Activated CD4-positive, alpha-beta T cell treated with anti-CD3 and anti-CD28 coated beads, Interleukin-2, amount 10 ng/mL, durations not matched to agents 7 days and 5 days (primary cell): Measurements from ENCODE around the gene RHBDD1. TPM values are rescaled to one million over a fixed set of nuclear protein-coding genes. Genes with fewer than 3 reads are reported as not detected.
"Not testable (repeated sequence)": the region's sequence is repeated elsewhere in the genome, so short reads cannot be mapped to it uniquely, and the experiment has no call there.

ENCODE experiments used
- CTCF ChIA-PET: fragments of 350-600 bp; sonication (Branson Sonifier 250); formaldehyde crosslinking; loops from one replicate; lab custom pipeline; 2021; ENCODE audit warnings: antibody characterized with exemption; lab: Charles Lee
- POLR2A ChIA-PET: fragments of 350-600 bp; sonication (Branson Sonifier 250); formaldehyde crosslinking; loops from one replicate; lab custom pipeline; 2021; ENCODE audit warnings: antibody characterized with exemption; lab: Charles Lee
- DNase-seq: peaks from one replicate; pipeline ENCODE4 v3.0.0-alpha.2; 2020
- H3K27ac Mint-ChIP-seq: one replicate; pipeline ENCODE4 v1.8.0; 2021; ENCODE audit warnings: mild to moderate bottlenecking, moderate library complexity, mixed read lengths
- H3K27me3 Mint-ChIP-seq: one replicate; pipeline ENCODE4 v1.8.0; 2021; ENCODE audit warnings: mixed read lengths
- H3K36me3 Mint-ChIP-seq: one replicate; pipeline ENCODE4 v1.8.0; 2021; ENCODE audit warnings: low read depth, mixed read lengths
- H3K4me1 Mint-ChIP-seq: one replicate; pipeline ENCODE4 v1.8.0; 2021; ENCODE audit warnings: mixed read lengths
- H3K4me3 Mint-ChIP-seq: one replicate; pipeline ENCODE4 v1.8.0; 2021; ENCODE audit warnings: mild to moderate bottlenecking, moderate library complexity, mixed read lengths
- H3K9me3 Mint-ChIP-seq: one replicate; pipeline ENCODE4 v1.8.0; 2021; ENCODE audit warnings: mixed read lengths
- total RNA-seq, 2 experiments: library from RNA; stranded (reverse); gene quantifications; one replicate each; pipeline ENCODE4 v1.2.3, GENCODE V29; 2021

The RHBDD1 gene
- total RNA-seq, 2 experiments from 2014 or later = 35.5 to 45.9 TPM

DNA sequence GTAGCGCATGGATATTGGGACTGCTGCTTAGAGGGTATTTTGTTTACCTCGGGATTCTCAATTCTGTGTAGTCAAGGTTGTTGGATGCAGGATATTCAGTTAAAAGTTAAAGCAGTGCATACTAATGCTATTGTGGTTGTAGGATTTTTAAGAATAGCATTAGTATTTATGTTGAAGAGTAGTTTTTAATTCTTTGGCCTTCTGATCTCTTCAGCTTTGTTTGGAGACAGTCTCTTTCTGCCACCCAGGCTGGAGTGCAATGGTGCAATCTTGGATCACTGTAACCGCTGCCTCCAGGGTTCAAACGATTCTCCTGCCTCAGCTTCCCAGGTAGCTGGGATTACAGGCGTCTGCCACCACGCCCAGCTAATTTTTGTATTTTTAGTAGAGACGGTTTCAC, 1.5 kb downstream of the RHBDD1 start:
- ChIA-PET POLR2A (no interaction called here), CTCF (interaction anchor here (1.4 kb wide), 1 partner anchor 10 kb away, joined by 6 read pairs; no protein-coding TSS in a partner anchor)
- Mint-ChIP-seq H3K36me3 (peaks cover 47% of the 10 kb centered on the region), H3K9me3 (peaks cover 6% of the 10 kb centered on the region), H3K27me3 (no peaks in the 10 kb centered on the region), H3K4me1 (peaks cover 64% of the 10 kb centered on the region), H3K4me3 (peak overlapping the region; percentile 97), H3K27ac (peak overlapping the region; percentile 100)
- DNase-seq = no peak

DNA sequence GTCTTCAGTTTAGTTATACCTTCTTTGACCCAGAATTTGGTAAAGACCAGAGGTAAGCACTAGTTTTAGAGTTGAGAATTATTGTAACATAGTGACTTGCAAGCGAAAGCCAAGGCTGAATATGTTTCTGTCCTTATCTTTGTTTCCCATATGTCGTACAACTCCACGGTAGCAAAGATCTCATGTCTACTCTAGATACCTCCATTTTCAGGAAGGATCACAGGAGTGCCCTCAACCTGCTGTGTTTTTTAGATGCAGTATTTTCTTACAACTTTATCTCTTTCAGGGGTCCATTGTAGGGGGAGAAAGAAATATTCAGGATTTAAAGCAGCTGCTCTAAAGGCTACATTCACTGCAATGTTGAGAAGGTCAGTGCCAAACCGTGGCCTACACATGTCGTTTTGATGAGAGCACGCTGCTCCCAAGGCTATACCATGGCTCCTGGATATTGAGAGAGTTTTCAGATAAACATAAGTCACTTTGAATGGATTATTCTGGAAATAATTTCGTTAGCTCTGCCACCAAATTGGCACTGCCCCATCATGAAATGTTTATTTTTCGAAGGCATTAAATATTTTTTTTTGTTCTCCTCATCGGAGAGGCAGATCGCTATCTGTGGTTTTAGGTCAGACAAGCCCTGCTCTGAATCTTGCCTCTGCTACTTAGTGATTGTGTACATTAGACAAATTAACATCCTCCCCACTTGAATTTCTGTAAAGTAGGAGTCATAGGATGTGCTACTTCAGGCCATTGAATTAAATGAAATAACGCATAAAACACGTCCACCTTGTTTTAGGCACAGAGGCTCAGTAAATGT, 2.1 kb downstream of the RHBDD1 start:
- ChIA-PET POLR2A (no interaction called here), CTCF (interaction anchor here (1.4 kb wide), 1 partner anchor 10 kb away, joined by 6 read pairs; no protein-coding TSS in a partner anchor)
- Mint-ChIP-seq H3K4me1 (peaks cover 63% of the 10 kb centered on the region), H3K4me3 (peak overlapping the region; percentile 97), H3K9me3 (peaks cover 8% of the 10 kb centered on the region), H3K27ac (peak overlapping the region; percentile 100), H3K36me3 (peaks cover 51% of the 10 kb centered on the region), H3K27me3 (no peaks in the 10 kb centered on the region)
- no peak for DNase-seq

DNA sequence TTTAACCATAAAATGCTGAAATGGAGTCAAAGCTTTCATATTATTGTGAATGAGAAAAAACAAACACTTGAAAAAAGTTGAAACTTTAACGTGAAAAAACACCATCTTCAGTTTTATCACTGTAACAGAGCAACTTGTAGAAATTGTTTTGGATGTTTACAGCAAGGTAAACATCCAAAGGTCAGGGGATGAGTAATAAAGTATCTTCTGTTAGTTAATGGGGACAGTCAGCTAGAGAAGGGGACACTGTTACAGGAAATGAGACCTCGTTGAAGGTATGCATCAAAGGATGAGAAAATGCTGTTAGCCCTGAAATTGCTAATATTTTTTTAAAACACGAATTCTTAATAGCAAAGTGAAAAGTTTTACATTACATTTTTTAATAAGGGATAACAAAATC, 2.9 kb downstream of the RHBDD1 start:
- H3K9me3 Mint-ChIP-seq = peaks cover 8% of the 10 kb centered on the region
- H3K4me1 Mint-ChIP-seq = peaks cover 63% of the 10 kb centered on the region
- H3K27me3 Mint-ChIP-seq = no peaks in the 10 kb centered on the region
- ChIA-PET CTCF (no interaction called here), POLR2A (no interaction called here)
- no peak for DNase-seq
- H3K4me3 Mint-ChIP-seq = peak overlapping the region; percentile 43
- H3K36me3 Mint-ChIP-seq = peaks cover 58% of the 10 kb centered on the region
- H3K27ac Mint-ChIP-seq = peak overlapping the region; percentile 100

DNA sequence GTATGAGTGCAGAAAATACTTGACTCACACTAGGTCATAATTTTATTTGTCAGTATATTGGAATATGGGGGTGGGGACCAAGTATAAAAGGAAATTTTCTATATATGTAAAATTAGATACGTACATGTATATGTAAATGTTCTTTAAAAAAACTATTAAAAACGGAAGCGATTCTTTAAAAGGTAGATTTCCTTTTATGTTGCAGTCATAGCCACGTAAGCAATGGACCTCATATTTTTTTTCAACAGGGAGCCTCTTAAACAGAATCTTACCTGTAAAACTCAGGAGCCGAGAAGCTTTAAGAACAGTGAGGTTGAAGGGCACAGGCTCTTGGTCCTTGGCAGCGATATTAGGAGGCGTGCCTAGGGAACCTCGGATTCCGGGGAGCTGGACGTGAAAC, 3.3 kb downstream of the RHBDD1 start:
- Mint-ChIP-seq H3K4me1 (peaks cover 59% of the 10 kb centered on the region), H3K4me3 (peak overlapping the region; percentile 43), H3K36me3 (peaks cover 62% of the 10 kb centered on the region), H3K27ac (peak overlapping the region; percentile 100), H3K27me3 (no peaks in the 10 kb centered on the region), H3K9me3 (peaks cover 8% of the 10 kb centered on the region)
- CTCF ChIA-PET = no interaction called here
- POLR2A ChIA-PET = no interaction called here
- DNase-seq = no peak

DNA sequence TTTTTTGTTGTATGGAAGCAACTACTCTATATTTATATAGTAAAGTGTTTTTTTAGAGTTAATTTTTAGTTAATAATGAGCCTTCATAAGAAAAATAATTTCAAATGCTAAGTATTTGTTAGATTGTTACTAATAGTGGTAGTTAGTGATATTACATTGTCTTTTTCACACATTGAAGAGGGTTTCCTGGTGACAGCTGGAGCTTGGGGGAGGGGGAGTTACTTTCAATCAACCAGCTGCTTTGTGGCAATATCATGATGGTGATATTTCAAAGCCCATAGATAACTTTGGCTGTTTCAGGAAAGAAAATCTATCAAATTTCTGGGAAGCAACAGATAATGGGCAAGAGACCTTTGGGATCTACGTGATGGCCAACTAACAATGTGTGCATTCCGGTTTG, 4.1 kb downstream of the RHBDD1 start:
- CTCF ChIA-PET = interaction anchor here (0.6 to 1.1 kb wide), 2 partner anchors 68 to 483 kb away, joined by 4 read pairs; no protein-coding TSS in a partner anchor
- Mint-ChIP-seq H3K9me3 (peaks cover 8% of the 10 kb centered on the region), H3K36me3 (peaks cover 64% of the 10 kb centered on the region), H3K4me1 (peaks cover 59% of the 10 kb centered on the region), H3K27ac (no peak overlapping the region), H3K4me3 (no peak overlapping the region), H3K27me3 (no peaks in the 10 kb centered on the region)
- POLR2A ChIA-PET = no interaction called here
- DNase-seq = no peak

DNA sequence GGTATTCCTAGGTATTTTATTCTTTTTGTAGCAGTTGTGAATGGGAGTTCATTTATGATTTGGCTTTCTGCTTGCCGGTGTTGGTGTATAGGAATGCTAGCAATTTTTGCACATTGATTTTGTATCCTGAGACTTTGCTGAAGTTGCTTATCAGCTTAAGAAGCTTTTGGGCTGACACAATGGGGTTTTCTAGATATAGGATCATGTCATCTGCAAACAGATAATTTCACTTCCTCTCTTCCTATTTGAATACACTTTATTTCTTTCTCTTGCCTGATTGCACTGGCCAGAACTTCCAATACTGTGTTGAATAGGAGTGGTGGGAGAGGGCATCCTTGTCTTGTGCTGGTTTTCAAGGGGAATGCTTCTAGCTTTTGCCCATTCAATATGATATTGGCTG, 7.1 kb downstream of the RHBDD1 start:
- POLR2A ChIA-PET, H3K27me3 Mint-ChIP-seq, H3K9me3 Mint-ChIP-seq, H3K27ac Mint-ChIP-seq, CTCF ChIA-PET, DNase-seq, H3K4me3 Mint-ChIP-seq: not testable (repeated sequence)
- Mint-ChIP-seq H3K36me3 (peaks cover 59% of the 10 kb centered on the region), H3K4me1 (peaks cover 47% of the 10 kb centered on the region)

DNA sequence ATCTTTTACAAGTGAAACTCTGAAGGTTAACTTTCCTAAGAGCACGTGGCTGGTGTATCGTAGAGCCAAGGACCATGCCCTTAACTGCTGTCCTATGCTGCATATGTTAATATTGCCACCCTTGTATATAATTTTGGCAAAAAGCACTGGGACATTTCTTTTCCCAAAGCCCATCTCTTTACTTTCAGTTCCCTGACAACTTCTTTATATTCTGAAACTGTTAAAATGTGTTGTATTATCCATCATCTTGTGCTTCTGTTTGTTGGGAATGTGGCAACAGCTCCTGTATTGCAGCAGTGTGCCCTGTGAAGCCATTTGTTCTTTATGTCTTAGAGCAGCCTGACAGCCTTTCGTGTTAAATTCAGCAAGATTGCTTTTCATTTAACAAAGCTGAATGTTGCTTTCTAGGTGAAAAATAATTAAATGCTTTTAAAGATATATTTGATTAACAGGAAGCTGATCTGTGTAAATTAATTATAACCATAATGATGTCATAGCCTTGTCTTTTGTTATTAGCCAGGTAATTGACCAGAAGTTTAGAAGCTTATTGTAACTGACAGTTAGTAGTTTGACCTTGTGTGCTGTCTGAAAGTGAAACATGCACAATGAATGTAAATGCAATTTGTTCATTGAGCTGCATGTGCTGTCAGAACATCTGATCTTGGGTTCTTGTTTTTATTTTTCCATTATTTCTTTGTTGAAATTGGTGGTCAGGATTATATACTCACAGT, 9.7 kb downstream of the RHBDD1 start:
- Mint-ChIP-seq H3K9me3 (peaks cover 8% of the 10 kb centered on the region), H3K27ac (no peak overlapping the region), H3K4me1 (peaks cover 26% of the 10 kb centered on the region), H3K36me3 (peaks cover 38% of the 10 kb centered on the region), H3K4me3 (no peak overlapping the region), H3K27me3 (no peaks in the 10 kb centered on the region)
- ChIA-PET CTCF (interaction anchor here (0.8 kb wide), 1 partner anchor 8 kb away, joined by 3 read pairs; no protein-coding TSS in a partner anchor), POLR2A (no interaction called here)
- no peak for DNase-seq

DNA sequence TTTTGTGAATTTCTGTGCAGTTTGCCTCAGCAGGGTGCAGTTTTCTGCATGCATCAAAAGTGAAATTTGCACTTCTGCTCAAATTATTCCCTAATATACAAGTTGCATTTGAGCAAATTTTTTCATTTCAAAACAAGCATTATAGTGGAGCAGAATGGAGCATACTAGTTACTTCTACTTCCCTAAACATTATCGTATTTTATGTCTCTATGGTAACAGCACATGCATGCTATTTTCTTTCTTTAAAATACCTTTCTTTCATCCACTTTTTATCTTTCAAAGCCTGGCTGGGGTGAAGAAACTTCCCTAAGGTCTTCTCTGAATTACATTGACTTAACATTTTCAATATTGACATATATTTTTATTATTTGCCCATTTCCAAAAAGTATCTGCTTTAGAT, 11.2 kb downstream of the RHBDD1 start:
- no peak for DNase-seq
- Mint-ChIP-seq H3K27ac (no peak overlapping the region), H3K4me1 (peaks cover 17% of the 10 kb centered on the region), H3K36me3 (peaks cover 28% of the 10 kb centered on the region), H3K27me3 (no peaks in the 10 kb centered on the region), H3K9me3 (peaks cover 5% of the 10 kb centered on the region), H3K4me3 (no peak overlapping the region)
- POLR2A ChIA-PET = no interaction called here
- CTCF ChIA-PET = interaction anchor here (1.0 kb wide), 1 partner anchor 9 kb away, joined by 6 read pairs; no protein-coding TSS in a partner anchor

DNA sequence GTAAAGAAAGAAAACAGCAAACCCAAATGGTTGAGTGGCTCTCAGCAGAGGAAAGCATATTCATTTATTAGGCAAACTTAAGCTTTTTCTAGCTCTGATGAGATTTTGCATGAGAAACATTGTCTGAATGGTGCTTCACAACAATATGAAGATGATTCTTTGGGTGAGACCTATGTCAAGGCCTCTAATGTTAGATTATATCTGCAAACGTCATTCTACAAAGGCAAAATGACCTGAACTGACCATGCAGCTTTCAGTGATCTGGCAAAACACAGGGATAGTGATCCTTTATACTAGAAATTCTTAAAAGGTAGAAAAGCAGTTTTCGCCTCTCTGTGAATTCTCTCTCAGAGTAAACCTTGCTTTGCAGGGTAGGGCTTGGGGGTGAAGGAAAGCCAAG, 11.7 kb downstream of the RHBDD1 start:
- H3K4me3 Mint-ChIP-seq = no peak overlapping the region
- H3K9me3 Mint-ChIP-seq = peaks cover under 1% of the 10 kb centered on the region
- no peaks in the 10 kb centered on the region for H3K27me3 Mint-ChIP-seq
- no peak overlapping the region for H3K27ac Mint-ChIP-seq
- no peak for DNase-seq
- ChIA-PET POLR2A (no interaction called here), CTCF (interaction anchor here (1.0 kb wide), 1 partner anchor 10 kb away, joined by 6 read pairs; no protein-coding TSS in a partner anchor)
- peaks cover 23% of the 10 kb centered on the region for H3K36me3 Mint-ChIP-seq
- H3K4me1 Mint-ChIP-seq = peaks cover 16% of the 10 kb centered on the region

DNA sequence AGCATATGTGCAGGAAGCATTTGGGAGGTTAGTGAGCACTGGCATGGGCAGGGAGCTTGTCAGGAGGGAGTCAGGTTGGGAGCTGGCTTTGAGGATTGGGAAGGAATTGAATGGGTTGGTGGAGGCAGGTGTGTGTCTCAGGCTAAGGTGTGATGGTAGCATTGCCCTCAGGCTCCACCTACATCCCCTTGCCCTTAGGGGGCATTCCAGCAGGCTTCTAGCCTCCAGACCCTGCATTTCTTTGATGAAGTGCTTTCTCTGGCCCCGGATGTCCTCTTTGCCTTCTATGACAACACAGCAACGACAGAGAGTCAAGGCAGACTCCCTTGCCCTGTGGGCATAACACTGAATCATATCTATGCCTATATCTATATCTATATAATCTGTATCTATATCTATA, 13.5 kb downstream of the RHBDD1 start:
- ChIA-PET POLR2A (no interaction called here), CTCF (no interaction called here)
- Mint-ChIP-seq H3K4me3 (no peak overlapping the region), H3K27ac (no peak overlapping the region), H3K36me3 (peaks cover 5% of the 10 kb centered on the region), H3K27me3 (no peaks in the 10 kb centered on the region), H3K9me3 (no peaks in the 10 kb centered on the region), H3K4me1 (peaks cover 6% of the 10 kb centered on the region)
- DNase-seq = no peak

DNA sequence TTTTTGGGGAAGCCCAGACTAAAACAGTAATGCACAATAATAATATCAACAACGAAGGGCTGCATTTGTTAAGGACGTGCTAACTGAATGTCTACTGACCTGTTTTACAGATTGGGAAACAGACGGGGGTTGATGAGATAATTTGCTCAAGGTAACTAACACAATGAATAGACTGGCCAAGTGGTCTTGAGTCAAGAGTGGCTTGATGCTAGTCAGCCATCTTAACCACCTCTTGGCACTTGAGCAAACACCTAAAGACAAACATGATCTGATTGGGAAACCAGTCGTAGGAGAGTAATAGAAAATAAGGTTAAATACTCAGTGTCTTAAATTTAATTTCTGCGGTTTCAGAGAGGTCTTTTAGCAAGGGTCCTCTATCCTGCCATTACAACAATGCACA, 14.2 kb downstream of the RHBDD1 start:
- Mint-ChIP-seq H3K9me3 (peaks cover 4% of the 10 kb centered on the region), H3K36me3 (peaks cover 2% of the 10 kb centered on the region), H3K4me1 (peaks cover 3% of the 10 kb centered on the region), H3K27ac (no peak overlapping the region), H3K27me3 (no peaks in the 10 kb centered on the region), H3K4me3 (no peak overlapping the region)
- CTCF ChIA-PET = no interaction called here
- POLR2A ChIA-PET = no interaction called here
- no peak for DNase-seq

DNA sequence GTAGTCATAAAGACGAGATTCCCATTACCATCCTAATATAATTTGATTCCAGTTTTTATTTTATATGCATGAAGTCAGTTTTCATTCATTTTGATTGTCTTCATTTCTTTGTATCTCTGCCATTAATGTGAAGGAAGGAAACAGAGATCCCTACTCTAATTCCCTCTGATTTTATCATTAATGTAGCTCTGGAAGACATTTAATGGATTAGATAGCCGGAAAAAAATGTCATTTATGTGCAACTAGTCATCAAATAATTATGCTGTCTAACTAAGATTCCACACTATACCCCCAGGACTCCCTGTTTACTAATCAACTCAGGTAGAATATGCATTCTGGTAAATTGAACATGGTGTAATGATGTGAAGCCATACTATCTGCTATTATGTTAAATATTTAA, 19.9 kb downstream of the RHBDD1 start:
- no peak overlapping the region for H3K27ac Mint-ChIP-seq
- no peaks in the 10 kb centered on the region for H3K36me3 Mint-ChIP-seq
- CTCF ChIA-PET = no interaction called here
- H3K27me3 Mint-ChIP-seq = no peaks in the 10 kb centered on the region
- POLR2A ChIA-PET = no interaction called here
- H3K4me3 Mint-ChIP-seq = no peak overlapping the region
- no peaks in the 10 kb centered on the region for H3K4me1 Mint-ChIP-seq
- DNase-seq = no peak
- H3K9me3 Mint-ChIP-seq = peaks cover 4% of the 10 kb centered on the region

DNA sequence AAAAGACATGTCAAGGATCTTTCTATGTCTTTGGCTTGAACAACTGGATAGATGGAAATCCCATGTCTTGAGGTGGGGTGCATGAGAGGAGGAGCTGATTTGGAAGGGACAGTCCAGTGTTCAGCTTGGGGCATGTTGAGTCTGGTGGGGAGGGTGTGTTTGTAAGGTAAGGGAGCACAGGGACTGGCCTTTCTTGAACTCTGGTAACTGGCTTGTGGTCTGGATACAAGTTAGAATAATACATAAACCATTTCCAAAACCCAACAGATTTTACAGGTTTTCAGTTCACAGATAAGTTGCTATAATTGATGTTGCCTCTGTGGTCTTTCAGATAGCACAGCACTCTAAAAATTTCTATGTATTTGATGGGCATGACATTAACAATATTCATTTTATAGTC, 24.2 kb downstream of the RHBDD1 start:
- DNase-seq = no peak
- Mint-ChIP-seq H3K4me1 (peaks cover 8% of the 10 kb centered on the region), H3K27me3 (no peaks in the 10 kb centered on the region), H3K27ac (no peak overlapping the region), H3K4me3 (no peak overlapping the region), H3K36me3 (peaks cover 13% of the 10 kb centered on the region), H3K9me3 (no peaks in the 10 kb centered on the region)
- ChIA-PET CTCF (interaction anchor here (1.4 kb wide), 1 partner anchor 9 kb away, joined by 5 read pairs; no protein-coding TSS in a partner anchor), POLR2A (no interaction called here)
